ENCODE results near the gene EPDR1.
A peak's percentile ranks its signal among the peaks of the same experiment; 100 is the strongest.

Gene EPDR1

GRCh38 chr7:37920305-37920848 is at the start of gene EPDR1:
EPDR1 (plus strand) TSS chr7:37920640; CDS start chr7:37920940, 300 bp downstream.
- TF ChIP-seq CTCF (conservative IDR thresholded peaks at IDR 0.05; ENCODE audit: low read depth, low read length), result peak; percentile 47

DNA sequence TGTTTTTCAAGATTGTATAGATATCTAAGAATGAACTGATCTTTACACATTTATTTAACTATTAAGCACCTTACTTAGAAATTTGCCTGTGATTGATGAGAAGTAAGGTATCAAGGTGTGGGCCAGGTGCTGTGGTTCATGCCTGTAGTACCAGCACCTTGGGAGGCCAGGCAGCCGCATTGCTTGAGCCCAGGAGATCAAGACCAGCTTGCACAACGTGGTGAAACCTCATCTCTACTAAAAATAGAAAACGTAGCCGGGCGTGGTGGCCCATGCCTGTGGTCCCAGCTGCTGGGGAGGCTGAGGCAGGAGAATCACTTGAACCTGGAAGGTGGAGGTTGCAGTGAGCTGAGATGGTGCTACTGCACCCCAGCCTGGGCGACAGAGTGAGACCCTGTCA is 38.4 kb upstream of the EPDR1 start:
- H3K4me3 ChIP-seq (ENCODE audit: low read length), result no peak overlapping the region
- TF ChIP-seq CTCF (conservative IDR thresholded peaks at IDR 0.05; ENCODE audit: low read depth, low read length), result no peak
- no peak for DNase-seq (ENCODE audit: low read depth)

More at GRCh38 chr7:37920305-37920848, at the start of gene EPDR1:
- peak within 1 kb of the TSS; percentile 67 for H3K4me3 ChIP-seq (ENCODE audit: low read length)
- no peak for DNase-seq (ENCODE audit: low read depth)

- no peak for DNase-seq (ENCODE audit: low read depth)
- no peak for TF ChIP-seq CTCF (conservative IDR thresholded peaks at IDR 0.05; ENCODE audit: low read depth, low read length)
- no peak overlapping the region for H3K4me3 ChIP-seq (ENCODE audit: low read length)
Observed at GRCh38 chr7:37893359-37893758, 27.1 kb upstream of the EPDR1 start.

- TF ChIP-seq CTCF (conservative IDR thresholded peaks at IDR 0.05; ENCODE audit: low read depth, low read length), result no peak
- DNase-seq (ENCODE audit: low read depth), result no peak
Observed at GRCh38 chr7:37894671-37895070, 25.8 kb upstream of the EPDR1 start.

DNA sequence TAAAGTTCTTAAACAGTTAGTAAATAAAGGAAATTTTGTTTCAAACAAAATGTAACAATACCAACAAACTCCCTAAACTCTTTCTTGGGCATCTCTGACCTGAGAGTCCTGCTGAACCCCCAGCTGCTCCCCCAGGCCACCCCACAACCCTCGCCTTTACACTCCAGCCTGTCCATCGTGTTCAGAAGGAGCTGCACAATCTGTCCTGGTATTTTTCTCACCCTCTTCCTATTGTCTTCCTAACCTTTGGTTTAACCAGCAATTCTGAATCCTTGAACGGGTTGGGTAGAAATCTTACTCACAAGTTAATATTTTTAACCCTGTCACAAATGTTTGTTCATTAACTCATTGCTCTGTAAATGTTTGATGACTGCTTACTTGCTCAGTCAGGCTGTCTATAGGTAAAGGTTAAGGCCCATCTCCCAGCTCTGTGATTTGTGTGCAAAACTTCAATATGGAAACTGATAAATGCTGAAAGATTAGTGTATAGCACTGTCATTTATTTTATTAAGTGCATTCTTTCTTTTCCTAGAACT is 20.7 kb upstream of the EPDR1 start:
- TF ChIP-seq CTCF (conservative IDR thresholded peaks at IDR 0.05; ENCODE audit: low read depth, low read length), result no peak
- no peak for DNase-seq (ENCODE audit: low read depth)
- H3K4me3 ChIP-seq (ENCODE audit: low read length), result no peak overlapping the region

More at GRCh38 chr7:37894671-37895070, 25.8 kb upstream of the EPDR1 start:
- no peak overlapping the region for H3K4me3 ChIP-seq (ENCODE audit: low read length)

- DNase-seq (ENCODE audit: low read depth), result no peak
- TF ChIP-seq CTCF (conservative IDR thresholded peaks at IDR 0.05; ENCODE audit: low read depth, low read length), result peak; percentile 52
- H3K4me3 ChIP-seq (ENCODE audit: low read length), result no peak overlapping the region
Observed at GRCh38 chr7:37901236-37901827, 19.1 kb upstream of the EPDR1 start.

All from retinal pigment epithelial cell (primary cell).